HEK293 (cell line): ENCODE results near the gene FGF7.

Experiments
- SCRT2 ChIP-seq: fragments of 450-650 bp; formaldehyde crosslinking; IDR thresholded peaks from 2 replicates; pipeline ENCODE4 v1.5.1; 2016; ENCODE audit warnings: missing biosample characterization, missing genetic modification characterization
- TCF7L2 ChIP-seq: IDR thresholded peaks from 2 replicates; pipeline ENCODE4 v1.6.1; 2011; ENCODE audit warnings: low read depth, mild to moderate bottlenecking, inconsistent platforms, low read length, moderate library complexity, borderline replicate concordance
- YY2 ChIP-seq: fragments of 450-650 bp; formaldehyde crosslinking; IDR thresholded peaks from 2 replicates; pipeline ENCODE4 v1.5.1; 2016; ENCODE audit warnings: missing biosample characterization, missing genetic modification characterization
- ZBTB1 ChIP-seq: fragments of 450-650 bp; formaldehyde crosslinking; IDR thresholded peaks from 2 replicates; pipeline ENCODE4 v1.5.1; 2016; ENCODE audit warnings: missing biosample characterization, missing genetic modification characterization
- ZBTB8A ChIP-seq: fragments of 450-650 bp; formaldehyde crosslinking; IDR thresholded peaks from 2 replicates; pipeline ENCODE4 v1.5.1; 2016; ENCODE audit warnings: missing biosample characterization, missing genetic modification characterization
- ZFP37 ChIP-seq: fragments of 450-650 bp; formaldehyde crosslinking; IDR thresholded peaks from 2 replicates; pipeline ENCODE4 v1.5.1; 2016; ENCODE audit warnings: missing biosample characterization, missing genetic modification characterization
- ZNF121 ChIP-seq: fragments of 450-650 bp; formaldehyde crosslinking; IDR thresholded peaks from 2 replicates; pipeline ENCODE4 v1.5.1; 2016; ENCODE audit warnings: missing biosample characterization, missing genetic modification characterization
- ZNF24 ChIP-seq: fragments of 450-650 bp; formaldehyde crosslinking; IDR thresholded peaks from 2 replicates; pipeline ENCODE4 v1.5.1; 2016; ENCODE audit warnings: missing biosample characterization, missing genetic modification characterization
- ZNF292 ChIP-seq: fragments of 450-650 bp; formaldehyde crosslinking; IDR thresholded peaks from 2 replicates; pipeline ENCODE4 v1.5.1; 2016; ENCODE audit warnings: low read depth, missing biosample characterization, missing genetic modification characterization, borderline replicate concordance
- ZNF423 ChIP-seq: fragments of 450-650 bp; formaldehyde crosslinking; IDR thresholded peaks from 2 replicates; pipeline ENCODE4 v1.5.1; 2016; ENCODE audit warnings: missing biosample characterization, missing genetic modification characterization
- ZNF48 ChIP-seq: fragments of 450-650 bp; formaldehyde crosslinking; IDR thresholded peaks from 2 replicates; pipeline ENCODE4 v1.5.1; 2016; ENCODE audit warnings: missing biosample characterization, missing genetic modification characterization
- ZNF701 ChIP-seq: fragments of 450-650 bp; formaldehyde crosslinking; IDR thresholded peaks from 2 replicates; pipeline ENCODE4 v1.5.1; 2016; ENCODE audit warnings: missing biosample characterization, missing genetic modification characterization
- TF ChIP-seq, protein P1 (sequence below): fragments of 450-650 bp; formaldehyde crosslinking; IDR thresholded peaks from 2 replicates; pipeline ENCODE4 v1.5.1; 2016; ENCODE audit warnings: missing biosample characterization, missing genetic modification characterization

DNA sequence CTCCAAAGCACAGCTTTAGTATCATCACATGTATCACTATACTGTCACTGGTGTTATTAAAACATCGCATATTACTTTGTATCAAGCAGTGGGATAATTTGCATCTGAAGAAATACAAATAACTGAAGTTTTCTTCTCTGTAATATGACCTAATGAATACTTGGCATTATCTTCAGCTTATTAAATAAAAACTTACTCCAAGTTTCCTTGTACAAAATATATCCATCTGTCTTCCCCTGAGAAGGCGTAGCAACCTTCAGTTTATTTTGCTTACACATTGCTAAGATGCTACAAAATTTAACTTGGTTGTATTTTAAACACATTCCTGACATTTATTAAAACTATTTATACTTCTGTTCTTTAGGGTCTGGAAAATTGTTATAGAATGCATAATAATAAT, 13.7 kb downstream of the FGF7 start:
- TF ChIP-seq ZNF121 (tag by site-specific recombination) (no peak), ZNF292 (no peak), YY2 (no peak), ZNF24 (tag by site-specific recombination) (no peak), ZNF701 (tag by site-specific recombination) (no peak), ZBTB1 (tag by site-specific recombination) (no peak), ZBTB8A (tag by site-specific recombination) (no peak), TCF7L2 (no peak), SCRT2 (tag by site-specific recombination) (no peak), ZFP37 (tag by site-specific recombination) (no peak), ZNF423 (tag by site-specific recombination) (no peak), ZNF48 (tag by site-specific recombination) (no peak)
- TF ChIP-seq, protein P1, sequence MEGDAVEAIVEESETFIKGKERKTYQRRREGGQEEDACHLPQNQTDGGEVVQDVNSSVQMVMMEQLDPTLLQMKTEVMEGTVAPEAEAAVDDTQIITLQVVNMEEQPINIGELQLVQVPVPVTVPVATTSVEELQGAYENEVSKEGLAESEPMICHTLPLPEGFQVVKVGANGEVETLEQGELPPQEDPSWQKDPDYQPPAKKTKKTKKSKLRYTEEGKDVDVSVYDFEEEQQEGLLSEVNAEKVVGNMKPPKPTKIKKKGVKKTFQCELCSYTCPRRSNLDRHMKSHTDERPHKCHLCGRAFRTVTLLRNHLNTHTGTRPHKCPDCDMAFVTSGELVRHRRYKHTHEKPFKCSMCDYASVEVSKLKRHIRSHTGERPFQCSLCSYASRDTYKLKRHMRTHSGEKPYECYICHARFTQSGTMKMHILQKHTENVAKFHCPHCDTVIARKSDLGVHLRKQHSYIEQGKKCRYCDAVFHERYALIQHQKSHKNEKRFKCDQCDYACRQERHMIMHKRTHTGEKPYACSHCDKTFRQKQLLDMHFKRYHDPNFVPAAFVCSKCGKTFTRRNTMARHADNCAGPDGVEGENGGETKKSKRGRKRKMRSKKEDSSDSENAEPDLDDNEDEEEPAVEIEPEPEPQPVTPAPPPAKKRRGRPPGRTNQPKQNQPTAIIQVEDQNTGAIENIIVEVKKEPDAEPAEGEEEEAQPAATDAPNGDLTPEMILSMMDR = no peak
